HG03378 (cell line): ENCODE measurements around the gene SH3PXD2A.
"Not testable (repeated sequence)": the region's sequence is repeated elsewhere in the genome, so short reads cannot be mapped to it uniquely, and the experiment has no call there.

ENCODE experiments used
- ATAC-seq: cut with Tn5 transposase; IDR thresholded peaks from one replicate; pipeline ENCODE4 v1.9.1; 2021; ENCODE audit warnings: mild to moderate bottlenecking, moderate library complexity; ENCODE audit not compliant: unreplicated experiment

Gene SH3PXD2A

GRCh38 chr10:103851261-103851660, 4.1 kb downstream of the SH3PXD2A start:
- no peak for ATAC-seq

GRCh38 chr10:103850572-103850895, 4.8 kb downstream of the SH3PXD2A start:
- no peak for ATAC-seq

GRCh38 chr10:103849880-103850571, 5.3 kb downstream of the SH3PXD2A start:
- no peak for ATAC-seq

GRCh38 chr10:103849212-103849877, 6.0 kb downstream of the SH3PXD2A start:
- ATAC-seq, result no peak

GRCh38 chr10:103847909-103848468, 7.4 kb downstream of the SH3PXD2A start:
- no peak for ATAC-seq

- ATAC-seq, result no peak
Measured at GRCh38 chr10:103847346-103847745, 8.0 kb downstream of the SH3PXD2A start.

GRCh38 chr10:103845972-103846371, 9.4 kb downstream of the SH3PXD2A start:
- ATAC-seq, result no peak

GRCh38 chr10:103845346-103845745, 10.0 kb downstream of the SH3PXD2A start:
- ATAC-seq, result not testable (repeated sequence)

GRCh38 chr10:103843854-103844570, 11.4 kb downstream of the SH3PXD2A start:
- no peak for ATAC-seq

- ATAC-seq, result no peak
Measured at GRCh38 chr10:103843045-103843444, 12.3 kb downstream of the SH3PXD2A start.

GRCh38 chr10:103842605-103843004, 12.8 kb downstream of the SH3PXD2A start:
- no peak for ATAC-seq

- no peak for ATAC-seq
Measured at GRCh38 chr10:103841519-103841918, 13.9 kb downstream of the SH3PXD2A start.

GRCh38 chr10:103840740-103841070, 14.7 kb downstream of the SH3PXD2A start:
- no peak for ATAC-seq

- no peak for ATAC-seq
Measured at GRCh38 chr10:103839872-103840739, 15.3 kb downstream of the SH3PXD2A start.

GRCh38 chr10:103839519-103839871, 15.9 kb downstream of the SH3PXD2A start:
- ATAC-seq, result no peak

- ATAC-seq, result no peak
Measured at GRCh38 chr10:103838862-103839518, 16.4 kb downstream of the SH3PXD2A start.

- ATAC-seq, result no peak
Measured at GRCh38 chr10:103838070-103838395, 17.3 kb downstream of the SH3PXD2A start.

GRCh38 chr10:103837370-103838069, 17.9 kb downstream of the SH3PXD2A start:
- no peak for ATAC-seq

- ATAC-seq, result no peak
Measured at GRCh38 chr10:103836861-103837260, 18.5 kb downstream of the SH3PXD2A start.

- ATAC-seq, result no peak
Measured at GRCh38 chr10:103836273-103836672, 19.1 kb downstream of the SH3PXD2A start.
